CD4-positive, alpha-beta T cell (primary cell): Measurements from ENCODE around the gene NUDT13. TPM values are rescaled to one million over a fixed set of nuclear protein-coding genes. Genes with fewer than 3 reads are reported as not detected.

Source experiments
- ATAC-seq: fragments of 200-7000 bp; cut with Tn5 transposase; one replicate; pipeline ENCODE4 v1.10.0; 2022; ENCODE audit warnings: mild to moderate bottlenecking; ENCODE audit not compliant: poor library complexity
- CTCF ChIA-PET: fragments of 350-600 bp; sonication (Branson Sonifier 250); formaldehyde crosslinking; loops from one replicate; lab custom pipeline; 2021; ENCODE audit warnings: antibody characterized with exemption, inconsistent platforms; lab: Charles Lee
- POLR2A ChIA-PET: fragments of 350-600 bp; sonication (Branson Sonifier 250); formaldehyde crosslinking; loops from one replicate; lab custom pipeline; 2021; ENCODE audit warnings: antibody characterized with exemption, inconsistent platforms; lab: Charles Lee
- DNase-seq, 14 experiments: peaks; one replicate each; pipeline ENCODE4 v3.0.0-alpha.2; 2013 to 2020; ENCODE audit warnings: mixed read lengths in 2 of 14
- H3K27ac ChIP-seq, 2 donors: one replicate each; pipeline versions ENCODE4 v1.5.1 to v1.7.0; 2013; ENCODE audit warnings: low read length in 2 of 2, low read depth in 1 of 2, mild to moderate bottlenecking in 1 of 2
- H3K27me3 ChIP-seq, 2 experiments: 1 replicate in 1 of 2; 2 replicates in 1 of 2; pipeline versions ENCODE4 v1.6.1 to v1.7.0; 2013; ENCODE audit warnings: low read length in 2 of 2, control low read depth in 1 of 2, mild to moderate bottlenecking in 1 of 2, moderate library complexity in 1 of 2; ENCODE audit not compliant: insufficient read depth in 2 of 2, control insufficient read depth in 1 of 2
- H3K36me3 ChIP-seq: one replicate; pipeline ENCODE4 v1.6.1; 2013; ENCODE audit warnings: low read length, control low read depth; ENCODE audit not compliant: insufficient read depth
- H3K4me1 ChIP-seq: one replicate; pipeline ENCODE4 v1.6.1; 2013; ENCODE audit warnings: low read length, control low read depth; ENCODE audit not compliant: insufficient read depth
- H3K4me3 ChIP-seq: one replicate; pipeline ENCODE4 v1.5.1; 2013; ENCODE audit warnings: mild to moderate bottlenecking, low read length, moderate library complexity
- H3K9me3 ChIP-seq, 2 experiments: 1 replicate in 1 of 2; 2 replicates in 1 of 2; pipeline versions ENCODE4 v1.6.1 to v1.7.0; 2013; ENCODE audit warnings: low read length in 2 of 2, mild to moderate bottlenecking in 2 of 2, control low read depth in 1 of 2, moderate library complexity in 1 of 2; ENCODE audit not compliant: control insufficient read depth in 1 of 2, insufficient read depth in 1 of 2
- H3K27ac Mint-ChIP-seq: one replicate; pipeline ENCODE4 v1.8.0; 2020; ENCODE audit warnings: mixed read lengths
- H3K27me3 Mint-ChIP-seq: one replicate; pipeline ENCODE4 v1.8.0; 2021; ENCODE audit warnings: mixed read lengths
- H3K36me3 Mint-ChIP-seq: one replicate; pipeline ENCODE4 v1.8.0; 2021; ENCODE audit warnings: low read depth, mixed read lengths
- H3K4me1 Mint-ChIP-seq: one replicate; pipeline ENCODE4 v1.8.0; 2021; ENCODE audit warnings: low read depth, mixed read lengths
- H3K4me3 Mint-ChIP-seq: one replicate; pipeline ENCODE4 v1.8.0; 2020; ENCODE audit warnings: mild to moderate bottlenecking, mixed read lengths
- H3K9me3 Mint-ChIP-seq: one replicate; pipeline ENCODE4 v1.8.0; 2020; ENCODE audit warnings: mixed read lengths
- CTCF ChIP-seq: fragments of 200-600 bp; IDR thresholded peaks from one replicate; pipeline ENCODE4 v1.8.0; 2022; ENCODE audit warnings: antibody characterized with exemption, mild to moderate bottlenecking
- intact Hi-C, 2 experiments: fragments of 100-400 bp; cut with DNase I in 1 of 2; cut with micrococcal nuclease in 1 of 2; formaldehyde crosslinking; loops; one replicate each; pipeline versions ENCODE4 v1.15.1 to v1.9.0; 2023 to 2025; cut with DNase I, micrococcal nuclease
- total RNA-seq, 174 experiments: library from RNA in 2 of 174; stranded (reverse) in 2 of 174; gene quantifications; one replicate each; pipeline ENCODE4 v1.2.3 and lab custom pipeline; 2021 to 2026

NUDT13 gene
- total RNA-seq, 2 experiments from 2014 or later: 0.67 to 0.82 TPM

- DNase-seq (no peak), ATAC-seq (no peak)
- H3K27ac ChIP-seq: no peak overlapping the region
- no peak for TF ChIP-seq CTCF
- Mint-ChIP-seq H3K9me3 (no peaks in the 10 kb centered on the region), H3K4me3 (no peak overlapping the region), H3K27me3 (no peaks in the 10 kb centered on the region), H3K27ac (no peak overlapping the region), H3K36me3 (peaks cover 21% of the 10 kb centered on the region), H3K4me1 (peaks cover 16% of the 10 kb centered on the region)
- H3K27me3 ChIP-seq: no peaks in the 10 kb centered on the region
- intact Hi-C loops: loop anchor here in 1 of 2 experiments (5.0 kb wide), 1 partner anchor 139 kb away; the partner anchor contains the start of gene MRPS16
- ChIA-PET CTCF (interaction anchor here (1.3 kb wide), 1 partner anchor 17 kb away, joined by 6 read pairs; the partner anchor contains the start of gene P4HA1), POLR2A (no interaction called here)
- no peaks in the 10 kb centered on the region for H3K9me3 ChIP-seq
- H3K4me3 ChIP-seq: no peak overlapping the region
- H3K4me1 ChIP-seq: peaks cover 6% of the 10 kb centered on the region
- peaks cover 6% of the 10 kb centered on the region for H3K36me3 ChIP-seq
Measured at GRCh38 chr10:73113551-73113950, 3.3 kb downstream of the NUDT13 start.

GRCh38 chr10:73116017-73116416, 5.8 kb downstream of the NUDT13 start:
- DNase-seq (no peak), ATAC-seq (no peak)
- Mint-ChIP-seq H3K9me3 (no peaks in the 10 kb centered on the region), H3K27me3 (no peaks in the 10 kb centered on the region), H3K36me3 (peaks cover 19% of the 10 kb centered on the region), H3K4me1 (peaks cover 5% of the 10 kb centered on the region), H3K27ac (no peak overlapping the region), H3K4me3 (no peak overlapping the region)
- Histone ChIP-seq H3K4me3 (no peak overlapping the region), H3K36me3 (peaks cover 5% of the 10 kb centered on the region), H3K27me3 (no peaks in the 10 kb centered on the region), H3K4me1 (peaks cover 1% of the 10 kb centered on the region), H3K9me3 (no peaks in the 10 kb centered on the region), H3K27ac (no peak overlapping the region)
- TF ChIP-seq CTCF: no peak
- intact Hi-C loops: no loop called here
- POLR2A ChIA-PET: no interaction called here
- CTCF ChIA-PET: interaction anchor here (0.9 kb wide), 1 partner anchor 1067 kb away, joined by 3 read pairs; no protein-coding TSS in a partner anchor

- intact Hi-C loops: no loop called here
- Histone ChIP-seq H3K9me3 (no peaks in the 10 kb centered on the region), H3K4me3 (no peak overlapping the region), H3K27ac (no peak overlapping the region), H3K4me1 (no peaks in the 10 kb centered on the region), H3K27me3 (no peaks in the 10 kb centered on the region), H3K36me3 (peaks cover 10% of the 10 kb centered on the region)
- no peaks in the 10 kb centered on the region for H3K4me1 Mint-ChIP-seq
- POLR2A ChIA-PET: no interaction called here
- no peak for ATAC-seq
- H3K9me3 Mint-ChIP-seq: no peaks in the 10 kb centered on the region
- CTCF ChIA-PET: no interaction called here
- no peak overlapping the region for H3K27ac Mint-ChIP-seq
- H3K27me3 Mint-ChIP-seq: no peaks in the 10 kb centered on the region
- peaks cover 32% of the 10 kb centered on the region for H3K36me3 Mint-ChIP-seq
- no peak for DNase-seq
- no peak overlapping the region for H3K4me3 Mint-ChIP-seq
- TF ChIP-seq CTCF: no peak
Measured at GRCh38 chr10:73117976-73118743, 7.9 kb downstream of the NUDT13 start.
